GM18951 (cell line): Measurements from ENCODE around the gene FN1.

ENCODE experiments used
- POLR2A ChIP-seq: IDR thresholded peaks from 4 replicates; pipeline ENCODE4 v1.6.1; 2011; ENCODE audit warnings: mild to moderate bottlenecking; ENCODE audit not compliant: insufficient read length, insufficient read depth; ENCODE audit errors: extremely low read depth
- in situ Hi-C: fragments of 300-500 bp; cut with MboI; formaldehyde crosslinking; loops from one replicate; pipeline ENCODE4 v1.12.0; 2022; ENCODE audit warnings: low sequenced_read_pairs, mixed read lengths, inconsistent platforms; ENCODE audit not compliant: unreplicated experiment

FN1 gene

DNA sequence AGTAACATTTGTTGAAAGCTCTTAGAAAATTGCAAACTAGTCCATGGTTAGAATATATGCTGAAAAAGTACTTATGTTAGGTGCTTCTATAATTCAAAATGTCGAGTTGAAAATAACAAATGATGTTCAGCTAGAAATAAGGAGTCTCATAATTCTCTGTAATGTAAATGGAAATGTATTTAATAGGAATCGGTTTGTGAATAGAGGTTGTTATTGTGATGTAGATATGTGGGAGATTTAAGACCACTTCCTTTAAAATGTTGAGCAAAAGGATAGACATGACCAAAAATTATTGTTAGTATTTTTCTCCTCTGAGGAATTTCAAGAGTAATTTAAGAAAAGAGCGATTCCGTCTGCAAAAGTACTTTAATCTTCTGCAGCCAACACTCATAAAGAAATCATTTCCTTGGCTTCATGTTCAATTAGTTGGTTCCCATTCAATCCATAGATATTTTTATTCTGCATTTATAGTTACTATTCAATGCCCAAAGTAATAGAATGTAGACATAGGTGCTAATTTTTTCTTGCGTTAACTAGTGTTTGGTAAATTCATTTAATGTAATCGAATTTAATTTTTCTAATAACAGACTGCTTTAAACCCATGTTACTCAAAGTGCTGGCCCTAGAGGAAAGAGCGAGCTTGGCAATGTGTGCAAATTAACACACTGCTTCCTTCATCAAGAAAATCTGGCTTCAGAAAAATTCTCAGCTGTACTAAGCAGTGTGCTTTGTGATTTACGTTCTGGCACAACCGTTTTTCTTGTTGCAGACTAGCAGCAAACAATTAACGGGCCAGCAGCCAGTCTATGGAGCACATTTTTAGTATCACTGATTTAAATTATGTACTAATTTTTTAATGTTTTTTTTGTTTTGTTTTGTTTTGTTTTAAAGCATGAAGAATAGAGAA, 32.2 kb downstream of the FN1 start:
- in situ Hi-C loops = no loop called here
- TF ChIP-seq POLR2A = no peak

- in situ Hi-C loops = no loop called here
- TF ChIP-seq POLR2A = no peak
Measured at GRCh38 chr2:215401896-215402379, 33.9 kb downstream of the FN1 start.

GRCh38 chr2:215399067-215399716, 36.7 kb downstream of the FN1 start:
- TF ChIP-seq POLR2A = no peak
- in situ Hi-C loops = no loop called here

DNA sequence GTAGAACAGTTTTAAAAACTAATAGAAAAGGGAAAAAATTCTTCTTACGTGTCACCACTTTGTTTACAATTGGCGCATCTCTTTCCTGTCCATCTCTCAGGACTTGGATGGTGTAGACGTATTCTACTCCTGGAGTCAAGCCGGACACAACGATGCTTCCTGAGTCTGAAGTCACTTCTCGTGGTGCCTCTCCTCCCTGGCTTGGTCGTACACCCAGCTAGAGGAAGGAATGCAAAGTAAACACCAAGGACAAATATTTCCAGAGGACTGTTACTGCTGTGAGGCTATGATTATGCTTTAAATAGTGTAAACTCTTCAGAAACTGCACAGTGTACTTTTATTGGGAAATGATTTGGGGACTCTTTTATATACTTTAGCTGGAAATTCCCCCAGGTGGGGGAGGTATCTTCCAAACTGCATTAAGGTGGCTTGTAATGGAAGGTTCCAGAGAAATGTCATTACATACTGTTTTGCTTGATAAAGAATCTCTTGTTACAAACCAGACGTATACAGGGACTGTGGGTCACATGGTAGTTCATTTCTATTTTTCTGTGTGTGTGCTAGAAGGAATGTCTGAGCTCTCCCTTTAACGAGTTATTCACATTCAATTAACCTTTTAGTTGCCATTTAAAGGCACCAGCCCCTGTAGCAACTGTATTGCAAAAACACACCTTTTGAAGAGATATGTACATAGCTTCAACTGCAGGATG, 38.1 kb downstream of the FN1 start:
- no peak for TF ChIP-seq POLR2A
- in situ Hi-C loops = no loop called here

- in situ Hi-C loops = no loop called here
- no peak for TF ChIP-seq POLR2A
Measured at GRCh38 chr2:215396595-215397313, 39.1 kb downstream of the FN1 start.

GRCh38 chr2:215395687-215396460, 40.0 kb downstream of the FN1 start:
- no peak for TF ChIP-seq POLR2A
- in situ Hi-C loops = no loop called here

DNA sequence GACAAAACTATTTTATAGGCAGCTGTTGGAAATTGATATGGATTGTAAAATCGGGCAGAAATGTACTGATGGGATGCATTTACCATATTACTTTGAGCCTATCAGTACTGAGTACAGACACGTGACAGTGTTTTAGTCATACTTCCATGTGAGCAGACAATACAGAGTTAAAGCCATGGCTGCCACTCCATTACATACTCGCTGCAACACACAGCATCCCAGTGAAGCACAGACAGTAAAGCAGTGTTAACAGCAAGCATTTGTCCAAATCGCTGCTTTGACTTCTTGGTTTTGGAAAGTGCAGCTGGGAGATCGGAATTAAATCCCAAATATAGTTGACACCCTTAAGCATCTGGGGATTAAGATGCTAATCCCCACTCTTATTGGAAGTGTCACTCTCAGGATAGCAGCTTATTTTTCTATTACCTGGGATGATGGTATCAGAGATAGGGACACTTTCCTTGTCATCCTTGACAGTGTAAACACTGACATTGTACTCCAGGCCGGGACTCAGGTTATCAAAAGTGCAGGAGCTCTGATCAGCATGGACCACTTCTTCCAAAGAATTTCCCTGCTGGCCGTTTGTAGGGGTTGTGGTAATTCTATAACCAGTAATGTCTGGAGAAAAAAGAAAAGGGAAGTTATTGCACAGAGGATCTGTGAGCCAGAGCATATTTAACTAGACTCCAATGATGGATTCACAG, 41.6 kb downstream of the FN1 start:
- TF ChIP-seq POLR2A = no peak
- in situ Hi-C loops = no loop called here

DNA sequence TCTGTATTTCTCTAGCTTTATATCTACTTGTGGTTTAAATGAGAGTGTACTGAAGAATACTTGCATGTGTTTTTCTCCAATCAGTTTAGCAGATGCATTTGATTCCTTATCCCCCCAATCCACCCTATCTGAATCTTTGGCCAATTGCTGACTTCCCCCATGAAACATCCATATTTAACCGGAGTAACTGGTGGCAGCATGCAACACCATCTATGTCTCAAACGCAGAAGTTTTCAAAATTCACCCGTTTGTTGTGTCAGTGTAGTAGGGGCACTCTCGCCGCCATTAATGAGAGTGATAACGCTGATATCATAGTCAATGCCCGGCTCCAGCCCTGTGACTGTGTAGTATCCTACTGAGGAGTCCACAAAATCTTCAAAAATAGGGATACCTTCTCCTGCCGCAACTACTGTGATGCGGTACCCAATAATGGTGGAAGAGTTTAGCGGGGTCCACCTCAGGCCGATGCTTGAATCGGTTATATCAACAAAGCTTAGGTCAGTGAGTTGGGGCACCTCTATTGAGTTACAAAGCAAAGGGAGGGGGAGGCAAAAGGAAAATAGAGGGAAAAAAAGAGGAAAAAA, 43.1 kb downstream of the FN1 start:
- in situ Hi-C loops = no loop called here
- TF ChIP-seq POLR2A = no peak

GRCh38 chr2:215392164-215392563, 43.7 kb downstream of the FN1 start:
- in situ Hi-C loops = no loop called here
- TF ChIP-seq POLR2A = no peak

DNA sequence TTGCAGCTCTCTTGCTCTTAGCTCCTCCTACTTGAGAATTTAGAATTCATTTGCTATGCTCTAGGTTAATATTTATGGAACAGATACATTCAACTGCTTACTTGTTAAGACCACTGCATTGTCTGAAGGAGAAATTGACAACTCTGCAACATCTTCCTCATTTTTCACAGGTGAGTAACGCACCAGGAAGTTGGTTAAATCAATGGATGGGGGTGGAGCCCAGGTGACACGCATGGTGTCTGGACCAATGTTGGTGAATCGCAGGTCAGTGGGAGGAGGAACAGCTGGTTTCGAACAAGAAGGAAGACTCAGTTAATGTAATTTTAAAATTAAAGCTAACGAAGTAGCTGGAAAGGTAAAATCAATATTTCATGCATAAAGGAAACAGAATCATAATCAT, 44.3 kb downstream of the FN1 start:
- no peak for TF ChIP-seq POLR2A
- in situ Hi-C loops = no loop called here

GRCh38 chr2:215390550-215390913, 45.3 kb downstream of the FN1 start:
- TF ChIP-seq POLR2A = no peak

More at GRCh38 chr2:215390550-215390913, 45.3 kb downstream of the FN1 start:
- in situ Hi-C loops = no loop called here
